K562 (cell line): ENCODE results near the gene MACROD2. TPM values are rescaled to one million over a fixed set of nuclear protein-coding genes. Genes with fewer than 3 reads are reported as not detected.

Experiments
- CBX1 ChIP-seq: sonication (generic); IDR thresholded peaks from 2 replicates; pipeline ENCODE4 v1.6.1; 2016; ENCODE audit warnings: antibody characterized with exemption, low read depth, mild to moderate bottlenecking
- ETV6 ChIP-seq, 3 experiments: fragments of 150-350 bp in 1 of 3; sonication (generic) in 1 of 3; formaldehyde crosslinking in 1 of 3; IDR thresholded peaks; 2 replicates each; pipeline versions ENCODE4 v1.6.1 to v1.8.0; 2014 to 2022; ENCODE audit warnings: borderline replicate concordance in 2 of 3, low read depth in 2 of 3, antibody characterized with exemption in 1 of 3, low read length in 1 of 3, mild to moderate bottlenecking in 1 of 3, missing genetic modification reagents in 1 of 3
- JUN ChIP-seq, 2 experiments: sonication (generic) in 1 of 2; formaldehyde crosslinking in 1 of 2; IDR thresholded peaks; 2 replicates each; pipeline versions ENCODE4 v1.6.1 to v1.8.0; 2012 to 2022; ENCODE audit warnings: borderline replicate concordance in 2 of 2, mild to moderate bottlenecking in 2 of 2, improper control_type of control experiment in 1 of 2, low read depth in 1 of 2, low read length in 1 of 2, missing genetic modification reagents in 1 of 2
- REST ChIP-seq, 2 experiments: fragments of 450-650 bp; formaldehyde crosslinking in 1 of 2; IDR thresholded peaks; 2 replicates each; pipeline versions ENCODE4 v1.4.0 to v1.6.1; 2014 to 2020; ENCODE audit warnings: mild to moderate bottlenecking in 2 of 2, borderline replicate concordance in 1 of 2, low read depth in 1 of 2
- SMAD3 ChIP-seq: fragments of 450-650 bp; formaldehyde crosslinking; conservative IDR thresholded peaks from 2 replicates; pipeline ENCODE4 v1.4.0; 2020; ENCODE audit warnings: mild to moderate bottlenecking
- polyA plus RNA-seq, 8 experiments: library from polyadenylated mRNA; depleted of rRNA in 4 of 8; stranded (reverse) in 5 of 8; unstranded in 3 of 8; fragments of >200 nt; fragmentation: Nextera tagmentation in 2 of 8; fragmentation: Illumina TruSeq in 1 of 8; extraction: Ambion mirVana in 2 of 8; extraction: Trizol in 1 of 8; gene quantifications; 2 replicates each; pipeline versions ENCODE4 v1.2.1 to v1.2.3, GENCODE V29; 2011 to 2014; ENCODE audit warnings: inconsistent platforms in 1 of 8, missing spikeins in 1 of 8
- total RNA-seq, 7 experiments: library from RNA; depleted of rRNA in 6 of 7; stranded (reverse); fragments of >200 nt in 6 of 7; fragmentation: Illumina TruSeq in 2 of 7; extraction: Trizol in 2 of 7; gene quantifications; 2 replicates each; pipeline versions ENCODE4 v1.2.1 to v1.2.3, GENCODE V29; 2011 to 2021; ENCODE audit warnings: low replicate concordance in 1 of 7
- TF ChIP-seq, protein P1 (sequence below): sonication (generic); formaldehyde crosslinking; IDR thresholded peaks from 2 replicates; pipeline ENCODE4 v1.8.0; 2022; ENCODE audit warnings: mild to moderate bottlenecking, missing genetic modification reagents

The MACROD2 gene
- total and polyA plus RNA-seq, 9 of the 15 experiments (the other 6 are each of a cell fraction or from before 2014, with no cell fraction given) = not detected

GRCh38 chr20:15611541-15611940, 1616.2 kb downstream of the MACROD2 start (continued):
- TF ChIP-seq, protein P1, sequence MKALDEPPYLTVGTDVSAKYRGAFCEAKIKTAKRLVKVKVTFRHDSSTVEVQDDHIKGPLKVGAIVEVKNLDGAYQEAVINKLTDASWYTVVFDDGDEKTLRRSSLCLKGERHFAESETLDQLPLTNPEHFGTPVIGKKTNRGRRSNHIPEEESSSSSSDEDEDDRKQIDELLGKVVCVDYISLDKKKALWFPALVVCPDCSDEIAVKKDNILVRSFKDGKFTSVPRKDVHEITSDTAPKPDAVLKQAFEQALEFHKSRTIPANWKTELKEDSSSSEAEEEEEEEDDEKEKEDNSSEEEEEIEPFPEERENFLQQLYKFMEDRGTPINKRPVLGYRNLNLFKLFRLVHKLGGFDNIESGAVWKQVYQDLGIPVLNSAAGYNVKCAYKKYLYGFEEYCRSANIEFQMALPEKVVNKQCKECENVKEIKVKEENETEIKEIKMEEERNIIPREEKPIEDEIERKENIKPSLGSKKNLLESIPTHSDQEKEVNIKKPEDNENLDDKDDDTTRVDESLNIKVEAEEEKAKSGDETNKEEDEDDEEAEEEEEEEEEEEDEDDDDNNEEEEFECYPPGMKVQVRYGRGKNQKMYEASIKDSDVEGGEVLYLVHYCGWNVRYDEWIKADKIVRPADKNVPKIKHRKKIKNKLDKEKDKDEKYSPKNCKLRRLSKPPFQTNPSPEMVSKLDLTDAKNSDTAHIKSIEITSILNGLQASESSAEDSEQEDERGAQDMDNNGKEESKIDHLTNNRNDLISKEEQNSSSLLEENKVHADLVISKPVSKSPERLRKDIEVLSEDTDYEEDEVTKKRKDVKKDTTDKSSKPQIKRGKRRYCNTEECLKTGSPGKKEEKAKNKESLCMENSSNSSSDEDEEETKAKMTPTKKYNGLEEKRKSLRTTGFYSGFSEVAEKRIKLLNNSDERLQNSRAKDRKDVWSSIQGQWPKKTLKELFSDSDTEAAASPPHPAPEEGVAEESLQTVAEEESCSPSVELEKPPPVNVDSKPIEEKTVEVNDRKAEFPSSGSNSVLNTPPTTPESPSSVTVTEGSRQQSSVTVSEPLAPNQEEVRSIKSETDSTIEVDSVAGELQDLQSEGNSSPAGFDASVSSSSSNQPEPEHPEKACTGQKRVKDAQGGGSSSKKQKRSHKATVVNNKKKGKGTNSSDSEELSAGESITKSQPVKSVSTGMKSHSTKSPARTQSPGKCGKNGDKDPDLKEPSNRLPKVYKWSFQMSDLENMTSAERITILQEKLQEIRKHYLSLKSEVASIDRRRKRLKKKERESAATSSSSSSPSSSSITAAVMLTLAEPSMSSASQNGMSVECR (CRISPR knock-in tag) = no peak
- TF ChIP-seq ETV6 (IDR thresholded peaks at IDR 0.05; ENCODE audit: borderline replicate concordance in 1 of 2, low read depth in 2 of 2, low read length in 1 of 2) = no peak
- no peak for TF ChIP-seq ETV6 (CRISPR knock-in tag; IDR thresholded peaks at IDR 0.05; ENCODE audit: borderline replicate concordance)
- no peak for TF ChIP-seq REST (IDR thresholded peaks at IDR 0.05; ENCODE audit: borderline replicate concordance)
- no peak for TF ChIP-seq REST (CRISPR knock-in tag; IDR thresholded peaks at IDR 0.05; ENCODE audit: low read depth)
- no peak for TF ChIP-seq JUN (IDR thresholded peaks at IDR 0.05; ENCODE audit: borderline replicate concordance, low read depth, low read length)
- TF ChIP-seq JUN (CRISPR knock-in tag; IDR thresholded peaks at IDR 0.05; ENCODE audit: borderline replicate concordance) = no peak
- TF ChIP-seq SMAD3 (CRISPR knock-in tag) = no peak
- no peak for TF ChIP-seq CBX1
